GM23338 (cell line): ENCODE data around the gene AMZ1. TPM values are rescaled to one million over a fixed set of nuclear protein-coding genes. Genes with fewer than 3 reads are reported as not detected.

Source experiments
- ATAC-seq: fragments of 200-7000 bp; cut with Tn5 transposase; 3 replicates; pipeline ENCODE4 v1.9.1; 2020
- DNase-seq: peaks from one replicate; pipeline ENCODE4 v3.0.0-alpha.2; 2015; ENCODE audit warnings: low spot score
- H2AFZ ChIP-seq: fragments of 200-600 bp; sonication (generic); 2 replicates; pipeline ENCODE4 v1.8.0; 2016; ENCODE audit warnings: antibody characterized with exemption, mild to moderate bottlenecking, moderate library complexity
- H3F3A ChIP-seq: fragments of 200-600 bp; sonication (generic); replicated peaks from 2 replicates; pipeline ENCODE4 v1.8.0; 2017; ENCODE audit warnings: antibody characterized with exemption, mixed run types, low read depth
- H3K27ac ChIP-seq: fragments of 200-600 bp; sonication (generic); 2 replicates; pipeline ENCODE4 v1.6.1; 2016; ENCODE audit warnings: low read depth
- H3K27me3 ChIP-seq: fragments of 200-600 bp; sonication (generic); 2 replicates; pipeline ENCODE4 v1.8.0; 2016; ENCODE audit warnings: mild to moderate bottlenecking, mixed run types, moderate library complexity; ENCODE audit not compliant: insufficient read depth
- H3K36me3 ChIP-seq: fragments of 200-600 bp; sonication (generic); 2 replicates; pipeline ENCODE4 v1.8.0; 2016; ENCODE audit warnings: mild to moderate bottlenecking; ENCODE audit not compliant: insufficient read depth
- H3K4me1 ChIP-seq: fragments of 200-600 bp; sonication (generic); 2 replicates; pipeline ENCODE4 v1.8.0; 2016; ENCODE audit warnings: mild to moderate bottlenecking, moderate library complexity; ENCODE audit not compliant: insufficient read depth
- H3K4me2 ChIP-seq: fragments of 200-600 bp; sonication (generic); 2 replicates; pipeline ENCODE4 v1.7.1; 2017; ENCODE audit warnings: mixed run types
- H3K4me3 ChIP-seq: fragments of 200-600 bp; sonication (generic); 2 replicates; pipeline ENCODE4 v1.6.1; 2016; ENCODE audit warnings: mixed run types
- H3K79me2 ChIP-seq: fragments of 200-600 bp; sonication (generic); replicated peaks from 2 replicates; pipeline ENCODE4 v1.8.0; 2017; ENCODE audit warnings: mild to moderate bottlenecking; ENCODE audit not compliant: insufficient read depth
- H3K9me2 ChIP-seq: fragments of 200-600 bp; sonication (generic); 2 replicates; pipeline ENCODE4 v1.8.0; 2017; ENCODE audit not compliant: insufficient read depth
- H4K20me1 ChIP-seq: fragments of 200-600 bp; sonication (generic); replicated peaks from 2 replicates; pipeline ENCODE4 v1.8.0; 2017; ENCODE audit warnings: mild to moderate bottlenecking; ENCODE audit not compliant: insufficient read depth
- H3K27ac Mint-ChIP-seq: 2 replicates; pipeline ENCODE4 v1.8.0; 2020; ENCODE audit warnings: inconsistent platforms, mild to moderate bottlenecking, moderate library complexity, mixed read lengths
- H3K27me3 Mint-ChIP-seq: 3 replicates; pipeline ENCODE4 v1.8.0; 2022; ENCODE audit warnings: low read depth, mild to moderate bottlenecking, moderate library complexity, mixed read lengths, inconsistent platforms; ENCODE audit not compliant: insufficient read depth, poor library complexity
- H3K36me3 Mint-ChIP-seq: 3 replicates; pipeline ENCODE4 v1.8.0; 2021; ENCODE audit warnings: low read depth, mild to moderate bottlenecking, inconsistent platforms, moderate library complexity, mixed read lengths
- H3K4me1 Mint-ChIP-seq: 3 replicates; pipeline ENCODE4 v1.8.0; 2020; ENCODE audit warnings: mild to moderate bottlenecking, inconsistent platforms, mixed read lengths
- H3K4me3 Mint-ChIP-seq: 3 replicates; pipeline ENCODE4 v1.8.0; 2021; ENCODE audit warnings: moderate library complexity, mild to moderate bottlenecking, inconsistent platforms, mixed read lengths
- H3K9me3 Mint-ChIP-seq: 3 replicates; pipeline ENCODE4 v1.8.0; 2020; ENCODE audit warnings: moderate library complexity, mild to moderate bottlenecking, inconsistent platforms, mixed read lengths
- EZH2phosphoT487 ChIP-seq: fragments of 200-600 bp; sonication (generic); IDR thresholded peaks from one replicate; pipeline ENCODE4 v1.8.1; 2018; ENCODE audit warnings: antibody characterized with exemption; ENCODE audit not compliant: unreplicated experiment
- JUNB ChIP-seq: IDR thresholded peaks from one replicate; pipeline ENCODE4 v1.6.1; 2016; ENCODE audit warnings: antibody characterized with exemption; ENCODE audit not compliant: unreplicated experiment
- NANOG ChIP-seq: IDR thresholded peaks from 2 replicates; pipeline ENCODE4 v1.6.1; 2016; ENCODE audit warnings: antibody characterized with exemption, borderline replicate concordance
- POLR2AphosphoS5 ChIP-seq: IDR thresholded peaks from 2 replicates; pipeline ENCODE4 v1.6.1; 2016; ENCODE audit warnings: antibody characterized with exemption, low read depth
- STAT1 ChIP-seq: IDR thresholded peaks from one replicate; pipeline ENCODE4 v1.6.1; 2016; ENCODE audit warnings: antibody characterized with exemption; ENCODE audit not compliant: unreplicated experiment
- ZNF114 ChIP-seq: fragments of 250-450 bp; sonication (Bioruptor Pico); IDR thresholded peaks from 2 replicates; pipeline ENCODE4 v1.5.0; 2020; ENCODE audit warnings: mild to moderate bottlenecking, moderate library complexity
- ZNF331 ChIP-seq: fragments of 250-450 bp; sonication (Bioruptor Pico); IDR thresholded peaks from 2 replicates; pipeline ENCODE4 v1.5.0; 2020; ENCODE audit warnings: low read depth, mild to moderate bottlenecking, moderate library complexity
- polyA plus RNA-seq: library from polyadenylated mRNA; unstranded; fragments of >200 nt; fragmentation: Nextera tagmentation; extraction: Ambion mirVana; gene quantifications from 2 replicates; pipeline ENCODE4 v1.2.1, GENCODE V29; 2016
- total RNA-seq: library from RNA; depleted of rRNA; stranded (reverse); fragments of >200 nt; shearing (Covaris generic); gene quantifications from 2 replicates; pipeline ENCODE4 v1.2.3, GENCODE V29; 2014
- TF ChIP-seq, protein P1 (sequence below), 2 experiments: fragments of 200-600 bp in 1 of 2; sonication (generic) in 1 of 2; conservative IDR thresholded peaks; 2 replicates each; pipeline versions ENCODE4 v1.5.1 to v1.6.1; 2016 to 2017; ENCODE audit warnings: antibody characterized with exemption in 2 of 2, low read depth in 2 of 2, mild to moderate bottlenecking in 2 of 2, moderate library complexity in 1 of 2
- TF ChIP-seq, protein P2 (sequence below): fragments of 250-450 bp; sonication (Bioruptor Pico); IDR thresholded peaks from 2 replicates; pipeline ENCODE4 v1.5.0; 2020; ENCODE audit warnings: mild to moderate bottlenecking, moderate library complexity
- TF ChIP-seq, protein P3 (sequence below): IDR thresholded peaks from 2 replicates; pipeline ENCODE4 v1.6.1; 2016; ENCODE audit warnings: antibody characterized with exemption

AMZ1 gene
- total and polyA plus RNA-seq, 2 experiments from 2014 or later: 0.73 to 4.5 TPM

DNA sequence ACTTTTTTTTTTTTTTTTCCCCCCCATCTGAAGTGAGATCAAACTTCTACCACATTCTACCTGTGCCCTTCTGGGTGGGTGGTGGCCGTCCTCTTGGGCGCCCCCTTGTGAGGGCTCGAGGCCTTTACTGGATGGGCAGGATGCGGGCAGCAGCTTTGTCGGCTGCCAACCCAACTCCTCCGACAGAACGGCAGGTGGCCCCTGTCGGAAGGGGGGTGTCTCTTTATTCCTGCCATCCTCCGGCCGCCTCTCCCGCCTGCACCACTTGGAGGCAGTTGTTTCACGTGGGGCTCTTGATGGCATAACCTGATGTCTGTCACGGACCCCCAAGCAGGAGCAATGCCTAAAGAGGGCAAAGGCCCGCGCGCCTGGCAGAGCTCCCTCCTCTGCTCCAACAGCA lies 31.0 kb downstream of the AMZ1 start:
- Mint-ChIP-seq H3K27ac (no peak overlapping the region), H3K9me3 (no peaks in the 10 kb centered on the region), H3K36me3 (peaks cover 43% of the 10 kb centered on the region), H3K4me3 (no peak overlapping the region), H3K4me1 (peaks cover 12% of the 10 kb centered on the region), H3K27me3 (peaks cover 24% of the 10 kb centered on the region)
- Histone ChIP-seq H3F3A (peaks cover 3% of the 10 kb centered on the region; the same call in 1 of the 2 replicates), H3K27ac (no peak overlapping the region), H3K4me1 (no peaks in the 10 kb centered on the region), H4K20me1 (no peaks in the 10 kb centered on the region; the same call in none of the 2 replicates), H3K79me2 (no peaks in the 10 kb centered on the region), H2AFZ (no peak overlapping the region), H3K9me2 (no peaks in the 10 kb centered on the region), H3K36me3 (0 out of 2 replicates have a peak, but pooled peaks cover 4% of the 10 kb centered on the region), H3K27me3 (no peaks in the 10 kb centered on the region), H3K4me3 (no peak overlapping the region), H3K4me2 (no peak overlapping the region)
- DNase-seq: peak; percentile 78
- peak; percentile 86 for ATAC-seq
- no peak for TF ChIP-seq ZNF331
- TF ChIP-seq, protein P1, sequence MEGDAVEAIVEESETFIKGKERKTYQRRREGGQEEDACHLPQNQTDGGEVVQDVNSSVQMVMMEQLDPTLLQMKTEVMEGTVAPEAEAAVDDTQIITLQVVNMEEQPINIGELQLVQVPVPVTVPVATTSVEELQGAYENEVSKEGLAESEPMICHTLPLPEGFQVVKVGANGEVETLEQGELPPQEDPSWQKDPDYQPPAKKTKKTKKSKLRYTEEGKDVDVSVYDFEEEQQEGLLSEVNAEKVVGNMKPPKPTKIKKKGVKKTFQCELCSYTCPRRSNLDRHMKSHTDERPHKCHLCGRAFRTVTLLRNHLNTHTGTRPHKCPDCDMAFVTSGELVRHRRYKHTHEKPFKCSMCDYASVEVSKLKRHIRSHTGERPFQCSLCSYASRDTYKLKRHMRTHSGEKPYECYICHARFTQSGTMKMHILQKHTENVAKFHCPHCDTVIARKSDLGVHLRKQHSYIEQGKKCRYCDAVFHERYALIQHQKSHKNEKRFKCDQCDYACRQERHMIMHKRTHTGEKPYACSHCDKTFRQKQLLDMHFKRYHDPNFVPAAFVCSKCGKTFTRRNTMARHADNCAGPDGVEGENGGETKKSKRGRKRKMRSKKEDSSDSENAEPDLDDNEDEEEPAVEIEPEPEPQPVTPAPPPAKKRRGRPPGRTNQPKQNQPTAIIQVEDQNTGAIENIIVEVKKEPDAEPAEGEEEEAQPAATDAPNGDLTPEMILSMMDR (conservative IDR thresholded peaks at IDR 0.05; ENCODE audit: low read depth in 2 of 2): peak; percentile 70 to 71
- peak; percentile 29; the same call in 1 of the 2 replicates for TF ChIP-seq POLR2AphosphoS5

DNA sequence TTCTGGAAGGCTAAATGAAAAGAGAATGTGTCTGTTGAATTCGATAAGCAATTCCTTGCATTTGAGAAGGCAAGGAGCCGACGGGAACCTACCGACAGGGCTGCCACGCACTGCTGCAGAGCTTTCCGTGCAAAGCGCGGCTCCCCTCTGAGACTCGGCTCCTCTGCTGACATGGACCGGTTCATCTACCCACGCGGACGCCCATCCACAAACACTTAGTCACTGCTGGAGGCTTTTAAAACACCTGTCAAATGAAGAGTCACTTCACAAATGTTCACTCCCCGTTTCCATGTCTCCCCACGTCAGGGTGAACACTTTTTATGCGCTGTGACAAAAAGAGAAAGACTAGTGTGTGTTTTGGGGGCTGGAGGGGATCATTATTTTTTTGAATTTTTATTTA lies 32.0 kb downstream of the AMZ1 start:
- DNase-seq (no peak), ATAC-seq (no peak)
- Mint-ChIP-seq H3K36me3 (peaks cover 37% of the 10 kb centered on the region), H3K27ac (0 out of 2 replicates have a peak overlapping the region, but pooled peaks have one; percentile 4), H3K4me3 (no peak overlapping the region), H3K9me3 (no peaks in the 10 kb centered on the region), H3K4me1 (peaks cover 8% of the 10 kb centered on the region; the same call in 2 of the 3 replicates), H3K27me3 (peaks cover 23% of the 10 kb centered on the region)
- 0 out of 2 replicates have a peak, but pooled peaks cover 4% of the 10 kb centered on the region for H3K36me3 ChIP-seq
- 0 out of 2 replicates have a peak, but pooled peaks cover 2% of the 10 kb centered on the region for H3K79me2 ChIP-seq
- H3K9me2 ChIP-seq: no peaks in the 10 kb centered on the region
- no peaks in the 10 kb centered on the region for H3K27me3 ChIP-seq
- H4K20me1 ChIP-seq: no peaks in the 10 kb centered on the region; the same call in none of the 2 replicates
- no peak overlapping the region for H3K4me3 ChIP-seq
- H3K4me2 ChIP-seq: no peak overlapping the region
- no peaks in the 10 kb centered on the region for H3K4me1 ChIP-seq
- no peak overlapping the region for H2AFZ ChIP-seq
- 0 out of 2 replicates have a peak overlapping the region, but pooled peaks have one; percentile 19 for H3K27ac ChIP-seq
- H3F3A ChIP-seq: peaks cover 3% of the 10 kb centered on the region; the same call in 1 of the 2 replicates
- TF ChIP-seq EZH2phosphoT487 (no peak), POLR2AphosphoS5 (no peak), NANOG (no peak), ZNF114 (CRISPR knock-in tag) (no peak), ZNF331 (no peak), STAT1 (no peak), JUNB (no peak)
- TF ChIP-seq, protein P1 (conservative IDR thresholded peaks at IDR 0.05; ENCODE audit: low read depth in 2 of 2): no peak
- TF ChIP-seq, protein P2, sequence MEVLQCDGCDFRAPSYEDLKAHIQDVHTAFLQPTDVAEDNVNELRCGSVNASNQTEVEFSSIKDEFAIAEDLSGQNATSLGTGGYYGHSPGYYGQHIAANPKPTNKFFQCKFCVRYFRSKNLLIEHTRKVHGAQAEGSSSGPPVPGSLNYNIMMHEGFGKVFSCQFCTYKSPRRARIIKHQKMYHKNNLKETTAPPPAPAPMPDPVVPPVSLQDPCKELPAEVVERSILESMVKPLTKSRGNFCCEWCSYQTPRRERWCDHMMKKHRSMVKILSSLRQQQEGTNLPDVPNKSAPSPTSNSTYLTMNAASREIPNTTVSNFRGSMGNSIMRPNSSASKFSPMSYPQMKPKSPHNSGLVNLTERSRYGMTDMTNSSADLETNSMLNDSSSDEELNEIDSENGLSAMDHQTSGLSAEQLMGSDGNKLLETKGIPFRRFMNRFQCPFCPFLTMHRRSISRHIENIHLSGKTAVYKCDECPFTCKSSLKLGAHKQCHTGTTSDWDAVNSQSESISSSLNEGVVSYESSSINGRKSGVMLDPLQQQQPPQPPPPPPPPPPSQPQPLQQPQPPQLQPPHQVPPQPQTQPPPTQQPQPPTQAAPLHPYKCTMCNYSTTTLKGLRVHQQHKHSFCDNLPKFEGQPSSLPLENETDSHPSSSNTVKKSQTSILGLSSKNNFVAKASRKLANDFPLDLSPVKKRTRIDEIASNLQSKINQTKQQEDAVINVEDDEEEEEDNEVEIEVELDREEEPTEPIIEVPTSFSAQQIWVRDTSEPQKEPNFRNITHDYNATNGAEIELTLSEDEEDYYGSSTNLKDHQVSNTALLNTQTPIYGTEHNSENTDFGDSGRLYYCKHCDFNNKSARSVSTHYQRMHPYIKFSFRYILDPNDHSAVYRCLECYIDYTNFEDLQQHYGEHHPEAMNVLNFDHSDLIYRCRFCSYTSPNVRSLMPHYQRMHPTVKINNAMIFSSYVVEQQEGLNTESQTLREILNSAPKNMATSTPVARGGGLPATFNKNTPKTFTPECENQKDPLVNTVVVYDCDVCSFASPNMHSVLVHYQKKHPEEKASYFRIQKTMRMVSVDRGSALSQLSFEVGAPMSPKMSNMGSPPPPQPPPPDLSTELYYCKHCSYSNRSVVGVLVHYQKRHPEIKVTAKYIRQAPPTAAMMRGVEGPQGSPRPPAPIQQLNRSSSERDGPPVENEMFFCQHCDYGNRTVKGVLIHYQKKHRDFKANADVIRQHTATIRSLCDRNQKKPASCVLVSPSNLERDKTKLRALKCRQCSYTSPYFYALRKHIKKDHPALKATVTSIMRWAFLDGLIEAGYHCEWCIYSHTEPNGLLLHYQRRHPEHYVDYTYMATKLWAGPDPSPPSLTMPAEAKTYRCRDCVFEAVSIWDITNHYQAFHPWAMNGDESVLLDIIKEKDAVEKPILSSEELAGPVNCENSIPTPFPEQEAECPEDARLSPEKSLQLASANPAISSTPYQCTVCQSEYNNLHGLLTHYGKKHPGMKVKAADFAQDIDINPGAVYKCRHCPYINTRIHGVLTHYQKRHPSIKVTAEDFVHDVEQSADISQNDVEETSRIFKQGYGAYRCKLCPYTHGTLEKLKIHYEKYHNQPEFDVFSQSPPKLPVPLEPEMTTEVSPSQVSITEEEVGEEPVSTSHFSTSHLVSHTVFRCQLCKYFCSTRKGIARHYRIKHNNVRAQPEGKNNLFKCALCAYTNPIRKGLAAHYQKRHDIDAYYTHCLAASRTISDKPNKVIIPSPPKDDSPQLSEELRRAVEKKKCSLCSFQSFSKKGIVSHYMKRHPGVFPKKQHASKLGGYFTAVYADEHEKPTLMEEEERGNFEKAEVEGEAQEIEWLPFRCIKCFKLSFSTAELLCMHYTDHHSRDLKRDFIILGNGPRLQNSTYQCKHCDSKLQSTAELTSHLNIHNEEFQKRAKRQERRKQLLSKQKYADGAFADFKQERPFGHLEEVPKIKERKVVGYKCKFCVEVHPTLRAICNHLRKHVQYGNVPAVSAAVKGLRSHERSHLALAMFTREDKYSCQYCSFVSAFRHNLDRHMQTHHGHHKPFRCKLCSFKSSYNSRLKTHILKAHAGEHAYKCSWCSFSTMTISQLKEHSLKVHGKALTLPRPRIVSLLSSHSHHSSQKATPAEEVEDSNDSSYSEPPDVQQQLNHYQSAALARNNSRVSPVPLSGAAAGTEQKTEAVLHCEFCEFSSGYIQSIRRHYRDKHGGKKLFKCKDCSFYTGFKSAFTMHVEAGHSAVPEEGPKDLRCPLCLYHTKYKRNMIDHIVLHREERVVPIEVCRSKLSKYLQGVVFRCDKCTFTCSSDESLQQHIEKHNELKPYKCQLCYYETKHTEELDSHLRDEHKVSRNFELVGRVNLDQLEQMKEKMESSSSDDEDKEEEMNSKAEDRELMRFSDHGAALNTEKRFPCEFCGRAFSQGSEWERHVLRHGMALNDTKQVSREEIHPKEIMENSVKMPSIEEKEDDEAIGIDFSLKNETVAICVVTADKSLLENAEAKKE (CRISPR knock-in tag): no peak
- TF ChIP-seq, protein P3, sequence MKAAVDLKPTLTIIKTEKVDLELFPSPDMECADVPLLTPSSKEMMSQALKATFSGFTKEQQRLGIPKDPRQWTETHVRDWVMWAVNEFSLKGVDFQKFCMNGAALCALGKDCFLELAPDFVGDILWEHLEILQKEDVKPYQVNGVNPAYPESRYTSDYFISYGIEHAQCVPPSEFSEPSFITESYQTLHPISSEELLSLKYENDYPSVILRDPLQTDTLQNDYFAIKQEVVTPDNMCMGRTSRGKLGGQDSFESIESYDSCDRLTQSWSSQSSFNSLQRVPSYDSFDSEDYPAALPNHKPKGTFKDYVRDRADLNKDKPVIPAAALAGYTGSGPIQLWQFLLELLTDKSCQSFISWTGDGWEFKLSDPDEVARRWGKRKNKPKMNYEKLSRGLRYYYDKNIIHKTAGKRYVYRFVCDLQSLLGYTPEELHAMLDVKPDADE: no peak
